Mesendoderm (in vitro differentiated cells): ENCODE measurements around the gene DOCK2.
A peak's percentile ranks its signal among the peaks of the same experiment; 100 is the strongest.

Experiments used
- DNase-seq: peaks from one replicate; pipeline ENCODE4 v3.0.0; 2013
- H2AK5ac ChIP-seq: 2 replicates; pipeline ENCODE4 v1.6.1; 2013; ENCODE audit warnings: low read length, inconsistent platforms
- H2BK120ac ChIP-seq: 2 replicates; pipeline ENCODE4 v1.6.1; 2013; ENCODE audit warnings: low read depth, mild to moderate bottlenecking, low read length, moderate library complexity, mixed read lengths
- H2BK15ac ChIP-seq: replicated peaks from 2 replicates; pipeline ENCODE4 v1.6.1; 2013; ENCODE audit warnings: low read depth, mild to moderate bottlenecking, moderate library complexity
- H2BK5ac ChIP-seq: 2 replicates; pipeline ENCODE4 v1.6.1; 2013; ENCODE audit warnings: low read length, inconsistent platforms
- H3K18ac ChIP-seq: 2 replicates; pipeline ENCODE4 v1.6.1; 2013; ENCODE audit warnings: mild to moderate bottlenecking, low read length, mixed read lengths
- H3K23ac ChIP-seq: one replicate; pipeline ENCODE4 v1.6.1; 2013; ENCODE audit warnings: low read length
- H3K27ac ChIP-seq: 2 replicates; pipeline ENCODE4 v1.5.1; 2013; ENCODE audit warnings: low read depth, mild to moderate bottlenecking, inconsistent platforms, low read length, moderate library complexity
- H3K27me3 ChIP-seq: 2 replicates; pipeline ENCODE4 v1.6.1; 2013; ENCODE audit warnings: low read length, control low read depth, mild to moderate bottlenecking, inconsistent platforms; ENCODE audit not compliant: insufficient read depth, poor library complexity
- H3K36me3 ChIP-seq: 2 replicates; pipeline ENCODE4 v1.6.1; 2013; ENCODE audit warnings: low read length, inconsistent platforms; ENCODE audit not compliant: control insufficient read depth, insufficient read depth
- H3K4ac ChIP-seq: one replicate; pipeline ENCODE4 v1.6.1; 2013; ENCODE audit warnings: low read depth, mild to moderate bottlenecking, low read length, moderate library complexity
- H3K4me1 ChIP-seq: 2 replicates; pipeline ENCODE4 v1.6.1; 2013; ENCODE audit warnings: low read depth, low read length, inconsistent platforms; ENCODE audit not compliant: control insufficient read depth
- H3K4me2 ChIP-seq: 2 replicates; pipeline ENCODE4 v1.6.1; 2013; ENCODE audit warnings: low read length
- H3K4me3 ChIP-seq: 2 replicates; pipeline ENCODE4 v1.5.1; 2013; ENCODE audit warnings: mild to moderate bottlenecking, low read length
- H3K56ac ChIP-seq: one replicate; pipeline ENCODE4 v1.6.1; 2013; ENCODE audit warnings: low read length
- H3K79me1 ChIP-seq: 2 replicates; pipeline ENCODE4 v1.6.1; 2013; ENCODE audit warnings: low read length, inconsistent platforms
- H3K79me2 ChIP-seq: 2 replicates; pipeline ENCODE4 v1.6.1; 2013; ENCODE audit warnings: mild to moderate bottlenecking, low read length; ENCODE audit not compliant: control insufficient read depth, insufficient read depth
- H3K9ac ChIP-seq: 2 replicates; pipeline ENCODE4 v1.6.1; 2013; ENCODE audit warnings: low read length, inconsistent platforms
- H4K5ac ChIP-seq: one replicate; pipeline ENCODE4 v1.6.1; 2013; ENCODE audit warnings: low read length
- H4K8ac ChIP-seq: one replicate; pipeline ENCODE4 v1.6.1; 2013; ENCODE audit warnings: low read depth, mild to moderate bottlenecking, control low read depth, low read length, moderate library complexity
- WGBS: extraction: QIAGEN DNeasy Blood & Tissue Kit; methylation state at CpG from one replicate; pipeline ENCODE4 v1.1.7; 2013; ENCODE audit warnings: low lambda C conversion rate, missing lambda C conversion rate; ENCODE audit not compliant: insufficient coverage; ENCODE audit errors: extremely low coverage; 5-methylcytosine and 5-hydroxymethylcytosine counted together

The DOCK2 gene

DNA sequence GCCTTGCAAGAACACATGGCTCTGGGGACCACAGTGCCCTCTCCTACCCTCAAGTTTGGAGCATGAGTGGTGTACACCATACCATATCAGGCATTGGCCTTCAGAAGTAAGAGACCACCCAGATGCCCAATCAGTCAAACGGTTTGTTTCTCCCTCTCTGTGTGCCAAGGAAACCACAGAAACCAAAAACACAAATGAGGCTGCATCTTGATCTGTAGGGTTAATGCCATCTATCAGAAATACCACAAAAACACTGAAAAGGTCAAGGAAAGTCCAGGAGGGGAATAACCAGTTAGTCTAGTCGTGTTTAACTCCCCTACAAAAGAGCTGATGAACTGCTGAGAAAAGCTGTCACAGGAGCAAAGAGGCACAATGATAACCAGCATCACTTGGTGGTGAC is 264.8 kb downstream of the DOCK2 start:
- H3K36me3 ChIP-seq: no peaks in the 10 kb centered on the region
- no peak overlapping the region for H3K4me2 ChIP-seq
- no peak overlapping the region for H4K5ac ChIP-seq
- no peak overlapping the region for H2BK5ac ChIP-seq
- no peak overlapping the region for H3K27ac ChIP-seq
- H4K8ac ChIP-seq: no peak overlapping the region
- no peak for DNase-seq
- no peak overlapping the region for H3K9ac ChIP-seq
- no peak overlapping the region for H3K4me3 ChIP-seq
- H2BK120ac ChIP-seq: no peak overlapping the region
- H3K56ac ChIP-seq: no peak overlapping the region
- H3K79me1 ChIP-seq: no peaks in the 10 kb centered on the region
- no peak overlapping the region for H3K23ac ChIP-seq
- H2AK5ac ChIP-seq: no peak overlapping the region
- H3K18ac ChIP-seq: no peak overlapping the region
- no peak overlapping the region for H2BK15ac ChIP-seq
- WGBS: no CpG with 5 or more reads among the region's 2 CpGs
- no peak overlapping the region for H3K4ac ChIP-seq
- H3K4me1 ChIP-seq: no peaks in the 10 kb centered on the region
- no peaks in the 10 kb centered on the region for H3K27me3 ChIP-seq
- no peaks in the 10 kb centered on the region for H3K79me2 ChIP-seq

- WGBS: no CpG with 5 or more reads among the region's 2 CpGs
- Histone ChIP-seq H3K79me2 (no peaks in the 10 kb centered on the region), H4K5ac (no peak overlapping the region), H2BK15ac (no peak overlapping the region), H3K4me2 (no peak overlapping the region), H2AK5ac (no peak overlapping the region), H3K79me1 (no peaks in the 10 kb centered on the region), H3K36me3 (no peaks in the 10 kb centered on the region), H3K4me3 (no peak overlapping the region), H2BK5ac (no peak overlapping the region), H3K56ac (no peak overlapping the region), H3K9ac (no peak overlapping the region), H3K4me1 (no peaks in the 10 kb centered on the region), H4K8ac (no peak overlapping the region), H2BK120ac (no peak overlapping the region), H3K23ac (no peak overlapping the region), H3K27me3 (no peaks in the 10 kb centered on the region), H3K18ac (no peak overlapping the region), H3K27ac (no peak overlapping the region), H3K4ac (no peak overlapping the region)
- DNase-seq: no peak
Measured at GRCh38 chr5:169904059-169904458, 267.0 kb downstream of the DOCK2 start.

DNA sequence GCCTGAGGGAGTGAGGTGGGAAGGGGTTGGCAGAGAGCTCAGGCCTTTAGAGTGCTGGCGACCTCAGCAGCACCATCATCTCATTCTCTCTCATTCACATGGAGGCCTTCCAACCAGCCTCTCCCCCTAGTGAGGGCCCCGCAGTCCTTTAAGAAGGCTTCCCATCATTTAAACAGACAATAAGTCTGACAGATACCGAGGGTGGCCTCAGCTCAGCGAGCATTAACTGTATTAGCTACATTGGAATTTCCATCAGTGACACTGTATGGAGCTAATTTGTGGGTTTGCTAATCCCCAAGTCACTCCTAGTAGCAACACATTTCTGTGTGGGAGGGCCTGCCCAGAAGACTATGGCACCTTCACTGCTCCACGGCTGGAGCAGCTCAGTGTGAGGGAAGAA is 267.4 kb downstream of the DOCK2 start:
- Histone ChIP-seq H3K4me1 (no peaks in the 10 kb centered on the region), H2BK15ac (no peak overlapping the region), H2BK5ac (no peak overlapping the region), H3K4ac (no peak overlapping the region), H3K23ac (no peak overlapping the region), H3K36me3 (no peaks in the 10 kb centered on the region), H3K9ac (no peak overlapping the region), H3K4me2 (no peak overlapping the region), H2BK120ac (no peak overlapping the region), H3K4me3 (no peak overlapping the region), H4K8ac (no peak overlapping the region), H3K27me3 (no peaks in the 10 kb centered on the region), H4K5ac (no peak overlapping the region), H3K27ac (no peak overlapping the region), H3K56ac (no peak overlapping the region), H2AK5ac (no peak overlapping the region), H3K18ac (no peak overlapping the region), H3K79me1 (no peaks in the 10 kb centered on the region), H3K79me2 (no peaks in the 10 kb centered on the region)
- DNase-seq: peak; percentile 48
- no CpG with 5 or more reads among the region's 5 CpGs for WGBS

DNA sequence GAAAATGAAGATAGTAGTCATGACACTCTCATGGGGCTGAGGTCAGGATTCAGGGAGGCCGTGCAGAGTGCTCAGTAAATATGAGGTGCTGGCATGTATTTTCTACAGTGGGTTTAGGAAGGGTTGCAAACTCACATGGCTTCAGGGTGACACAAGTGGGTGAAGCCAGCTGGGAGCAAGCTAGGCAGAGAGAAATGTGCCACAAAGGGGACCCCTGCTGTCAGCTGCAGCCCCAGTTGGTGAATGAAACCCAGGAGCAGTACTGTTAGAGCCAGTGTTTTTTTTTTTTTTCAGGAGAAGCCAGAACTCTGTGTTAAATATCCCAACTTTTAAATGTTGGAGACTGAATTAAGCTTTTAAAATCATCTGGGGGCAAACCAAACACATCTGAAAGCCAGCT is 267.9 kb downstream of the DOCK2 start:
- Histone ChIP-seq H3K4me1 (no peaks in the 10 kb centered on the region), H3K23ac (no peak overlapping the region), H4K8ac (no peak overlapping the region), H3K27me3 (no peaks in the 10 kb centered on the region), H3K18ac (no peak overlapping the region), H3K4ac (no peak overlapping the region), H3K27ac (no peak overlapping the region), H2AK5ac (no peak overlapping the region), H3K79me2 (no peaks in the 10 kb centered on the region), H3K56ac (no peak overlapping the region), H2BK120ac (no peak overlapping the region), H3K36me3 (no peaks in the 10 kb centered on the region), H2BK15ac (no peak overlapping the region), H4K5ac (no peak overlapping the region), H3K79me1 (no peaks in the 10 kb centered on the region), H3K4me3 (no peak overlapping the region), H3K4me2 (no peak overlapping the region), H2BK5ac (no peak overlapping the region), H3K9ac (no peak overlapping the region)
- no CpG with 5 or more reads among the region's 1 CpG for WGBS
- DNase-seq: no peak

- Histone ChIP-seq H3K4ac (no peak overlapping the region), H3K9ac (no peak overlapping the region), H2BK120ac (peak overlapping the region; percentile 39), H3K4me1 (no peaks in the 10 kb centered on the region), H4K5ac (no peak overlapping the region), H2BK15ac (no peak overlapping the region), H4K8ac (no peak overlapping the region), H3K27ac (no peak overlapping the region), H3K18ac (peak overlapping the region; percentile 57), H3K79me1 (no peaks in the 10 kb centered on the region), H3K79me2 (no peaks in the 10 kb centered on the region), H3K23ac (no peak overlapping the region), H3K4me2 (no peak overlapping the region), H3K56ac (no peak overlapping the region), H2AK5ac (no peak overlapping the region), H3K4me3 (no peak overlapping the region), H3K36me3 (no peaks in the 10 kb centered on the region), H2BK5ac (no peak overlapping the region), H3K27me3 (no peaks in the 10 kb centered on the region)
- peak; percentile 83 for DNase-seq
- WGBS: no CpG with 5 or more reads among the region's 8 CpGs
Measured at GRCh38 chr5:169906745-169907649, 269.9 kb downstream of the DOCK2 start.

GRCh38 chr5:169908864-169909263 is 271.8 kb downstream of the DOCK2 start:
- no peak overlapping the region for H3K9ac ChIP-seq
- H3K4me1 ChIP-seq: no peaks in the 10 kb centered on the region
- H3K4me3 ChIP-seq: no peak overlapping the region
- H3K79me1 ChIP-seq: no peaks in the 10 kb centered on the region
- no peak for DNase-seq
- H4K5ac ChIP-seq: no peak overlapping the region
- no peak overlapping the region for H2BK15ac ChIP-seq
- no CpG with 5 or more reads among the region's 1 CpG for WGBS
- no peak overlapping the region for H3K18ac ChIP-seq
- H3K27ac ChIP-seq: no peak overlapping the region
- no peak overlapping the region for H2AK5ac ChIP-seq
- no peak overlapping the region for H4K8ac ChIP-seq
- H3K4ac ChIP-seq: no peak overlapping the region
- no peak overlapping the region for H2BK5ac ChIP-seq
- no peak overlapping the region for H3K23ac ChIP-seq
- H3K79me2 ChIP-seq: no peaks in the 10 kb centered on the region
- H3K4me2 ChIP-seq: no peak overlapping the region
- no peak overlapping the region for H3K56ac ChIP-seq
- H2BK120ac ChIP-seq: no peak overlapping the region
- no peaks in the 10 kb centered on the region for H3K27me3 ChIP-seq
- H3K36me3 ChIP-seq: no peaks in the 10 kb centered on the region
